Smooth muscle cell (in vitro differentiated cells): ENCODE data around the gene SAMM50. TPM values are rescaled to one million over a fixed set of nuclear protein-coding genes. Genes with fewer than 3 reads are reported as not detected.

Experiments
- DNase-seq: peaks from one replicate; lab custom pipeline; 2025; ENCODE audit not compliant: unreplicated experiment; lab: John Stamatoyannopoulos, UW
- H2AFZ ChIP-seq: fragments of 200-600 bp; sonication (generic); 2 replicates; pipeline ENCODE4 v1.6.0; 2016; ENCODE audit warnings: antibody characterized with exemption, low read depth, mild to moderate bottlenecking
- H3F3A ChIP-seq: fragments of 200-600 bp; sonication (generic); 2 replicates; pipeline ENCODE4 v1.6.0; 2017; ENCODE audit warnings: antibody characterized with exemption, low read depth
- H3K27ac ChIP-seq: fragments of 200-600 bp; sonication (generic); 2 replicates; pipeline ENCODE4 v1.5.1; 2016; ENCODE audit warnings: low read depth, mild to moderate bottlenecking
- H3K27me3 ChIP-seq: fragments of 200-600 bp; sonication (generic); 2 replicates; pipeline ENCODE4 v1.6.1; 2016; ENCODE audit warnings: low read depth, mild to moderate bottlenecking
- H3K36me3 ChIP-seq: fragments of 200-600 bp; sonication (generic); 2 replicates; pipeline ENCODE4 v1.5.1; 2016; ENCODE audit warnings: low read depth
- H3K4me1 ChIP-seq: fragments of 200-600 bp; sonication (generic); 2 replicates; pipeline ENCODE4 v1.5.1; 2016; ENCODE audit warnings: low read depth
- H3K4me2 ChIP-seq: fragments of 200-600 bp; sonication (generic); 2 replicates; pipeline ENCODE4 v1.6.0; 2016; ENCODE audit warnings: mild to moderate bottlenecking
- H3K4me3 ChIP-seq: fragments of 200-600 bp; sonication (generic); 2 replicates; pipeline ENCODE4 v1.5.1; 2016; ENCODE audit warnings: mild to moderate bottlenecking
- H3K79me2 ChIP-seq: fragments of 200-600 bp; sonication (generic); 2 replicates; pipeline ENCODE4 v1.6.0; 2016; ENCODE audit warnings: low read depth, mild to moderate bottlenecking
- H3K9ac ChIP-seq: fragments of 200-600 bp; sonication (generic); 2 replicates; pipeline ENCODE4 v1.6.0; 2016; ENCODE audit warnings: low read depth
- H3K9me3 ChIP-seq: fragments of 200-600 bp; sonication (generic); replicated peaks from 2 replicates; pipeline ENCODE4 v1.5.1; 2016; ENCODE audit warnings: low read depth
- H4K20me1 ChIP-seq: fragments of 200-600 bp; sonication (generic); 2 replicates; pipeline ENCODE4 v1.6.0; 2016; ENCODE audit warnings: low read depth
- CTCF ChIP-seq: fragments of 200-600 bp; sonication (generic); IDR thresholded peaks from 2 replicates; pipeline ENCODE4 v1.5.1; 2017; ENCODE audit warnings: borderline replicate concordance, mild to moderate bottlenecking, antibody characterized with exemption; ENCODE audit not compliant: insufficient read depth, poor library complexity, severe bottlenecking
- WGBS: methylation state at CpG from one replicate; pipeline ENCODE4 v1.1.7; 2016; ENCODE audit warnings: low lambda C conversion rate; 5-methylcytosine and 5-hydroxymethylcytosine counted together
- polyA plus RNA-seq: library from polyadenylated mRNA; unstranded; fragments of >200 nt; fragmentation: Nextera tagmentation; extraction: Ambion mirVana; gene quantifications from 2 replicates; pipeline ENCODE4 v1.2.1, GENCODE V29; 2016
- total RNA-seq: library from RNA; depleted of rRNA; stranded (reverse); fragments of >200 nt; gene quantifications from 2 replicates; pipeline ENCODE4 v1.2.3, GENCODE V29; 2014

SAMM50 gene
- total RNA-seq (37.1 and 43.6 TPM in 2 replicates), polyA plus RNA-seq (56.1 and 59.9 TPM in 2 replicates)

DNA sequence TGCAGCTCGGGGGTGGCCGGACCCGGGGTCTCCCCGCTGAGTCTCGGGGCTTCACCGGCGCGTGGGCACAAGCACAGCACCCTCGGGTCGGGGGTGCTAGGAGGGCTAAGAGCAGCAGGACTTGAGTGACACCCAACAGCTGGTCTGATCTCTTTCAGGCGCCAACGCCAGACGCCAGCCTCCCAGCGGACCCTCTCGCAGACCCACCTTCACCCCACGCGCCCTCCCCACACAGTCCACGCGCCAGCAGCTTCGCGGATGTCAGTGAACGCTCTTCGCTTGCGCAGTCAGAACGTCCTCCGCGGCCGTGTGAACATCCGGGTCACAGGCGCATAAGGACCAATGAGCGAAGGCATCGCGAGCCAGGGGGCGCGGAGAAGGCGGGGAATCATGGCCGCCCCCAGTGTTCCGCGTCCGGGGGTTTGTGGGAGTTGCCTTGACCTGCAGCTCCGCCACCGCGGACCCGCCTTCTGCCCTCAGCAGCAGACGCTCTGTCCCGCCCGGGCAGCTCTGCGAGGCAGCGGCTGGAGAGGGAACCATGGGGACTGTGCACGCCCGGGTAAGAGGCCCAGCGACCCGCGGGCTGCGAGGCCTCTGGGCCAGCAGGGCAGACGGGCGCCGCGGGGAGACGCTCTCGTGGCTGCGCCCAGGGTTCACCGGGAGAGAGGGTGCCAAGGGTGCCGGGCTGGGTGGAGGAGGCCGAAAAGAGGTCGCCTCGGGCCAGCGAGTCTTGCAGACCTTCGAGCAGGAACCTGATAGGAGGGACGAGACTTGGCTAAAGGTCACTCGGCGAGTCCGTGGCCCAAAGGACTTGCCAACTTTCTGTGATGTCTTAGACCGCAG lies at the start of gene SAMM50:
Gene SAMM50, plus strand, starts transcription at position 403 of the 843 bp plus-strand sequence. Its CDS starts 136 bp downstream, at position 539.
- Histone ChIP-seq H3K27me3 (no peaks in the 10 kb centered on the region), H3K9me3 (no peaks in the 10 kb centered on the region), H3K79me2 (peaks cover 41% of the 10 kb centered on the region), H3K4me2 (peak within 1 kb of the TSS; percentile 84), H4K20me1 (peaks cover 23% of the 10 kb centered on the region), H3K4me3 (peak within 1 kb of the TSS; percentile 97), H2AFZ (peak within 1 kb of the TSS; percentile 90), H3K4me1 (peaks cover 18% of the 10 kb centered on the region), H3K27ac (peak within 1 kb of the TSS; percentile 81), H3K36me3 (no peaks in the 10 kb centered on the region), H3K9ac (peak within 1 kb of the TSS; percentile 91), H3F3A (peaks cover 15% of the 10 kb centered on the region)
- DNase-seq: peak; percentile 78
- 1% methylated on average over 70 of the region's 74 CpGs for WGBS
- peak; percentile 9 for TF ChIP-seq CTCF

GRCh38 chr22:43905681-43906080 lies 49.6 kb upstream of the SAMM50 start:
- Histone ChIP-seq H3K79me2 (no peaks in the 10 kb centered on the region), H3K9me3 (no peaks in the 10 kb centered on the region), H3K36me3 (no peaks in the 10 kb centered on the region), H4K20me1 (no peaks in the 10 kb centered on the region), H3K4me2 (no peak overlapping the region), H3K9ac (no peak overlapping the region), H3K4me1 (peaks cover 3% of the 10 kb centered on the region), H3K4me3 (no peak overlapping the region), H3K27me3 (peaks cover 2% of the 10 kb centered on the region), H3F3A (peaks cover 2% of the 10 kb centered on the region), H2AFZ (no peak overlapping the region), H3K27ac (no peak overlapping the region)
- DNase-seq: no peak
- 78% methylated on average over 7 of the region's 7 CpGs for WGBS
- TF ChIP-seq CTCF: no peak

- Histone ChIP-seq H3K4me2 (no peak overlapping the region), H3K4me3 (no peak overlapping the region), H2AFZ (no peak overlapping the region), H3K9me3 (no peaks in the 10 kb centered on the region), H3F3A (no peaks in the 10 kb centered on the region), H3K36me3 (no peaks in the 10 kb centered on the region), H3K27me3 (peaks cover 9% of the 10 kb centered on the region), H3K9ac (no peak overlapping the region), H3K79me2 (no peaks in the 10 kb centered on the region), H3K27ac (no peak overlapping the region), H4K20me1 (no peaks in the 10 kb centered on the region), H3K4me1 (no peaks in the 10 kb centered on the region)
- 100% methylated on average over 1 of the region's 1 CpG for WGBS
- no peak for TF ChIP-seq CTCF
- no peak for DNase-seq
Observed at GRCh38 chr22:43909708-43910107, 45.5 kb upstream of the SAMM50 start.

DNA sequence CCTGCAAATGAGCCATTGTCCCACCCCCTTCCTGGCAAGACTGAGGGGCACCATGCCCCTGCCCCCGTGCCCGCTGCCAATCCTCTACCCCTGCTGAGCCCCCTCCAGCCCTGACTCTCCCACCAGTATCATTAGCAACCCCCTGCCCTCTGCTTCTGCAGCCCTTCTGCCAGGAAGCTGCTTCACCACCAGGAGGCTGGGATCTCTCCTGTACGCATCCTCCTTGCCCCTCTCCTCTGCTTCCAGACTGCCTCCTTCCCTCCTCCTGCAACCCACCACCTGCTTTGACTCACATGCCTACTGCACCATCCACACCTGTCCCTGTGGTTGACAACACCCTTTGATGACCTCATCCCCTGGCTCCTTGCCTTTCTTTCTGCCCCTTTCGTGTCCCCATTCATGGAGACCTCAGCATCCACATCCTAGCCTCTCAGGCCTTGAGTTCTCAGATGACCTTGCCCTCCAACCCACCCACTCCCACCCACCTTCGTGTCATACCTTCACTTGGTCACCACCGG lies 45.0 kb upstream of the SAMM50 start:
- H3K79me2 ChIP-seq: no peaks in the 10 kb centered on the region
- H3F3A ChIP-seq: no peaks in the 10 kb centered on the region
- no peak overlapping the region for H3K4me3 ChIP-seq
- no peak for DNase-seq
- H3K36me3 ChIP-seq: no peaks in the 10 kb centered on the region
- WGBS: 71% methylated on average over 5 of the region's 6 CpGs
- no peak overlapping the region for H3K4me2 ChIP-seq
- H3K27me3 ChIP-seq: peaks cover 9% of the 10 kb centered on the region
- no peak for TF ChIP-seq CTCF
- no peak overlapping the region for H3K27ac ChIP-seq
- H3K4me1 ChIP-seq: no peaks in the 10 kb centered on the region
- no peaks in the 10 kb centered on the region for H4K20me1 ChIP-seq
- H3K9me3 ChIP-seq: no peaks in the 10 kb centered on the region
- H3K9ac ChIP-seq: no peak overlapping the region
- no peak overlapping the region for H2AFZ ChIP-seq
